ENCODE data around the gene PRDM15. TPM values are rescaled to one million over a fixed set of nuclear protein-coding genes. Genes with fewer than 3 reads are reported as not detected.

Gene PRDM15
- total and polyA plus RNA-seq, 2 donors (not counting 1 experiment from before 2014, with no cell fraction given): 2.3 to 3.6 TPM

GRCh38 chr21:41880153-41880552 is 1.0 kb upstream of the PRDM15 start:
- peak overlapping the region in 1 of 4 experiments; percentile 57 for H3K4me3 ChIP-seq (replicated peaks in 1 of 4; ENCODE audit: control extremely low read depth in 1 of 4, insufficient read depth in 1 of 4, low read depth in 3 of 4, low read length in 4 of 4)
- no peak overlapping the region for H3K4me2 ChIP-seq (ENCODE audit: extremely low read depth, insufficient read depth, low read length)
- no peaks in the 10 kb centered on the region for H3K36me3 ChIP-seq (ENCODE audit: control insufficient read depth, insufficient read depth, low read length)
- H3K9me3 ChIP-seq (ENCODE audit: control insufficient read depth, insufficient read depth, low read depth, low read length): no peaks in the 10 kb centered on the region
- no peak overlapping the region for H3K27ac ChIP-seq (ENCODE audit: insufficient read depth, low read length)
- no peak overlapping the region for H3K9ac ChIP-seq (ENCODE audit: insufficient read depth, low read length)
- no peaks in the 10 kb centered on the region for H4K20me1 ChIP-seq (ENCODE audit: control insufficient read depth, extremely low read depth, insufficient read depth, low read length)
- no peaks in the 10 kb centered on the region for H3K4me1 ChIP-seq (ENCODE audit: control insufficient read depth, extremely low read depth, insufficient read depth, low read length)
- peaks cover 19% of the 10 kb centered on the region for H3K79me2 ChIP-seq (ENCODE audit: control insufficient read depth, insufficient read depth, low read length)
- H2AFZ ChIP-seq (ENCODE audit: low read length): no peak overlapping the region
- no peak for TF ChIP-seq CTCF (conservative IDR thresholded peaks at IDR 0.05 in 1 of 2, IDR thresholded peaks at IDR 0.05 in 1 of 2; ENCODE audit: low read depth in 1 of 2, low read length in 2 of 2)
- no peak for TF ChIP-seq EZH2 (IDR thresholded peaks at IDR 0.05; ENCODE audit: low read length, missing control alignments)
- H3K27me3 ChIP-seq (ENCODE audit: control insufficient read depth, insufficient read depth, low read length): no peaks in the 10 kb centered on the region
- DNase-seq (ENCODE audit: low read depth in 2 of 2): no peak

- no peak overlapping the region for H3K27ac ChIP-seq (ENCODE audit: insufficient read depth, low read length)
- TF ChIP-seq EZH2 (IDR thresholded peaks at IDR 0.05; ENCODE audit: low read length, missing control alignments) (no peak), CTCF (conservative IDR thresholded peaks at IDR 0.05 in 1 of 2, IDR thresholded peaks at IDR 0.05 in 1 of 2; ENCODE audit: low read depth in 1 of 2, low read length in 2 of 2) (no peak)
- peak overlapping the region in 3 of 4 experiments; percentile 76 to 90 (median 89) for H3K4me3 ChIP-seq (replicated peaks in 1 of 4; ENCODE audit: control extremely low read depth in 1 of 4, insufficient read depth in 1 of 4, low read depth in 3 of 4, low read length in 4 of 4)
- no peak overlapping the region for H2AFZ ChIP-seq (ENCODE audit: low read length)
- peak; percentile 85 to 91 for DNase-seq (ENCODE audit: low read depth in 2 of 2)
- no peaks in the 10 kb centered on the region for H3K36me3 ChIP-seq (ENCODE audit: control insufficient read depth, insufficient read depth, low read length)
- peak overlapping the region; percentile 72 for H3K9ac ChIP-seq (ENCODE audit: insufficient read depth, low read length)
- no peaks in the 10 kb centered on the region for H3K27me3 ChIP-seq (ENCODE audit: control insufficient read depth, insufficient read depth, low read length)
- H3K4me1 ChIP-seq (ENCODE audit: control insufficient read depth, extremely low read depth, insufficient read depth, low read length): no peaks in the 10 kb centered on the region
- no peaks in the 10 kb centered on the region for H3K9me3 ChIP-seq (ENCODE audit: control insufficient read depth, insufficient read depth, low read depth, low read length)
- H3K4me2 ChIP-seq (ENCODE audit: extremely low read depth, insufficient read depth, low read length): no peak overlapping the region
- no peaks in the 10 kb centered on the region for H4K20me1 ChIP-seq (ENCODE audit: control insufficient read depth, extremely low read depth, insufficient read depth, low read length)
- H3K79me2 ChIP-seq (ENCODE audit: control insufficient read depth, insufficient read depth, low read length): peaks cover 22% of the 10 kb centered on the region
Measured at GRCh38 chr21:41878831-41879189, 334 bp downstream of the PRDM15 start.

GRCh38 chr21:41877901-41878830 is 978 bp downstream of the PRDM15 start:
- TF ChIP-seq EZH2 (IDR thresholded peaks at IDR 0.05; ENCODE audit: low read length, missing control alignments): no peak
- TF ChIP-seq CTCF (conservative IDR thresholded peaks at IDR 0.05 in 1 of 2, IDR thresholded peaks at IDR 0.05 in 1 of 2; ENCODE audit: low read depth in 1 of 2, low read length in 2 of 2): no peak
- no peaks in the 10 kb centered on the region for H3K9me3 ChIP-seq (ENCODE audit: control insufficient read depth, insufficient read depth, low read depth, low read length)
- peak overlapping the region; percentile 66 for H3K27ac ChIP-seq (ENCODE audit: insufficient read depth, low read length)
- no peaks in the 10 kb centered on the region for H3K4me1 ChIP-seq (ENCODE audit: control insufficient read depth, extremely low read depth, insufficient read depth, low read length)
- peaks cover 22% of the 10 kb centered on the region for H3K79me2 ChIP-seq (ENCODE audit: control insufficient read depth, insufficient read depth, low read length)
- peak overlapping the region; percentile 81 for H3K4me2 ChIP-seq (ENCODE audit: extremely low read depth, insufficient read depth, low read length)
- no peaks in the 10 kb centered on the region for H3K36me3 ChIP-seq (ENCODE audit: control insufficient read depth, insufficient read depth, low read length)
- peak overlapping the region; percentile 66 to 90 (median 82) for H3K4me3 ChIP-seq (replicated peaks in 1 of 4; ENCODE audit: control extremely low read depth in 1 of 4, insufficient read depth in 1 of 4, low read depth in 3 of 4, low read length in 4 of 4)
- H4K20me1 ChIP-seq (ENCODE audit: control insufficient read depth, extremely low read depth, insufficient read depth, low read length): no peaks in the 10 kb centered on the region
- no peaks in the 10 kb centered on the region for H3K27me3 ChIP-seq (ENCODE audit: control insufficient read depth, insufficient read depth, low read length)
- peak overlapping the region; percentile 72 for H3K9ac ChIP-seq (ENCODE audit: insufficient read depth, low read length)
- peak; percentile 68 to 76 for DNase-seq (ENCODE audit: low read depth in 2 of 2)
- peak overlapping the region; percentile 18 for H2AFZ ChIP-seq (ENCODE audit: low read length)

Data from fibroblast of lung (primary cell).